Aortic smooth muscle cell (primary cell): ENCODE results near the gene UBTD1. TPM values are rescaled to one million over a fixed set of nuclear protein-coding genes. Genes with fewer than 3 reads are reported as not detected.

Experiments used
- total RNA-seq: library from RNA; depleted of rRNA; stranded (reverse); fragments of >200 nt; gene quantifications from 2 replicates; pipeline ENCODE4 v1.2.3, GENCODE V29; 2014

Gene UBTD1
- total RNA-seq = 22.5 and 22.9 TPM in 2 replicates

DNA sequence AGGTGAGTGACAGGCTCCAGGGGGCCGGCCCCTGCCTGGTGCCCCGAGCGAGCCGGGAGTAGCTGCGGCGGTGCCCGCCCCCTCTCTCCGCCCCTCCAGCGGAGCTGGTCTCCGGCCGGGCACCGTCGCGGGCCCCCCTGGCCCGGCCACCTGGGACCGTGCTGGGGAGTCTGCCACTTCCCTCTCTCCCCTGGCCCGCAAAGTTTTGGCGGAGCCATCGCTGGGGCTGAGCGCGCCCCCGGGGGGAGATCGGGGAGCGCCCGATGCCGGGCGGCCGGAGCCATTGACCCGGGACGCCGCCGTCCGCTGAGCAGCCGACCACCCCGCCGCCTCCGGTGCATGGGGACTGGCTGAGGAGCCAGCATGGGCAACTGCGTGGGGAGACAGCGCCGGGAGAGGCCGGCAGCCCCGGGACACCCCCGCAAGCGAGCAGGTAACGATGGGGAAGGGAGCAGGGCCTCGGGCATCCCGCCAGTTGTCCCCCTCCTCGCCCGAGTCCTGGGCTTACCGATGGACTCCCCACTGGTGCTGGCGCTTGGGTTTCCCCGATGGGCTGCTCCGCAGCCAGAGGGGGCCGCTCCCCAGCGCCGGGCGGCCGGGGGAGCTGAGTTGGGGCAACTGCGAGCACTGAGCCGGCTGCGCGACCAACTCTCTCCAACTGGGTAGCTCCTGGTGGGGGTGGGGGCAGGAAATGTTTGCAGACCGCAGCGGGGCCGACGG lies at the start of gene UBTD1:
TSS of gene UBTD1 (plus strand) at position 84 of the 720 bp plus-strand sequence. CDS start at position 364, 280 bp downstream.

GRCh38 chr10:97498076-97498840 lies 466 bp upstream of the UBTD1 start, which contains the start of gene MMS19:
Gene MMS19 (minus strand): TSS chr10:97498422. CDS start chr10:97498384, 38 bp downstream.

GRCh38 chr10:97572214-97572989 lies 73.7 kb downstream of the UBTD1 start, which contains the start of gene ANKRD2:
Gene ANKRD2 (plus strand): TSS chr10:97572779. CDS start chr10:97572789, 10 bp downstream.

DNA sequence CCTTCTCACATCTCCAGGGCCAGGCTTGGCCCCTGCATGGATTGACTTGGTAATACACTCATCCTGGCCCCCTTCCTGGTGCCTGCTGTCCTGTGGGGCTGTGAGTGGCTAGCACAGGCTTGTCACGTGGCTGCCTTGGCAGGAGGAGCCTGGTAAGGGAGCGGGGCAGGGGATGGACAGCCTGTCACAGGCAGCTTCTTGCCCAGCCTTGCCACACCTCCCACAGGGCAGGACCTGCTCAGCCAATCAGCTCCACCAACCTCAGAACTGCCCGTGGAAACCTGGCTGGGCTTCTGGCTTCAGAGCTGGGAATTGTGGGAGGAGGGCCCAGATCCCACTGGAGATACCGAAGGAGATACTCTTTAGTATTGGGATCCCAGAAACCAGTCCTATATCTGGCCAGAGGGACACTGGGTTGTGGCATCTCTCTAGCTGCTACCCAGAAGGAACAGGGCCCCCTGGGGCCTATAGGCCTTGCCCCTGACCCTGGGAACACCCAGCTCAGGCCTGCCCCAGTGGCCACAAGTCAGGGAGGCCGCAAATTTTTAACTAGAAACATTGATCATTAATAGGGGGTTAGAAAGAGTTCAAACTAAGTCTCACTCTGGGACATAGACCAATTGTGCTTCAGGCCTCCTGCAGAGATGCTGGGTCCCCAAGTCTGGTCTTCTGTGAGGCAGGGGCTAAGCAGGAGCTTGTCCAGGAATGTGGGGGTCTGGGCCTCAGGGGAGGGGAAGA lies 85.5 kb downstream of the UBTD1 start, which contains the start of gene HOGA1:
TSS of gene HOGA1 (plus strand) at position 330 of the 738 bp plus-strand sequence. CDS start at position 645, 315 bp downstream.

DNA sequence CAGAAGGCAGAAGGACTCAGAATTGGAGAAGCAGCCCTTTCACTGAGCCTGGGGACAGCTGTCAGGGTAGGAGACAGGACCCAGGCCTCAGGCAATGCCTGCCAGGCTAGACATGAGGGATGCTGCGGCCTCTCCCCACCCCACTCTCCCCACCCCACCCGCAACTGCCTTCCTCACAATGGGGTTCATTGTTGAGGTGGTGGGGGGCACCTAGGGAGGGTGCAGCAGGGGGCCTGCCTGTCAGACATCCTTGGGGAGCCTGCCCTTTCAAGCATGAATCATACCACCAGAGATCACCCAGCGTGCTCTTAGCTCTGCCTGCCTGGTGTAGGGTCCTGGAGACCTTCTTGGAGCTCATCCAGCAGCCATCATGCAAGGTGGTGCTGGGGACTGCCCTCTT lies 90.8 kb downstream of the UBTD1 start, which contains the start of gene C10orf62:
TSS of gene C10orf62 (plus strand) at position 243 of the 400 bp plus-strand sequence. CDS start 177 bp downstream, outside the sequence.

Other genes starting within 250 kb of the UBTD1 start
- 8.1 and 9.1 TPM in 2 replicates for gene ARHGAP19, start 206.3 kb upstream of the UBTD1 start, total RNA-seq
- gene FRAT1, start 179.7 kb upstream of the UBTD1 start, total RNA-seq = 1.7 and 2.1 TPM in 2 replicates
- gene FRAT2, start 164.2 kb upstream of the UBTD1 start, total RNA-seq = 4.4 and 5.4 TPM in 2 replicates
- 10.1 and 15.7 TPM in 2 replicates for gene RRP12, start 97.6 kb upstream of the UBTD1 start, total RNA-seq
- 224 and 247 TPM in 2 replicates for gene PGAM1, start 72.7 kb upstream of the UBTD1 start, total RNA-seq
- gene EXOSC1, start 52.9 kb upstream of the UBTD1 start, total RNA-seq = 27.9 and 32.0 TPM in 2 replicates
- 35.0 and 38.7 TPM in 2 replicates for gene ZDHHC16, start 52.7 kb upstream of the UBTD1 start, total RNA-seq
- 46.2 and 49.2 TPM in 2 replicates for gene MMS19, start 502 bp upstream of the UBTD1 start, total RNA-seq
- 0.50 and 1.5 TPM in 2 replicates for gene ANKRD2, start 73.9 kb downstream of the UBTD1 start, total RNA-seq
- gene HOGA1, start 85.5 kb downstream of the UBTD1 start, total RNA-seq = 2.5 and 3.3 TPM in 2 replicates
- gene C10orf62, start 90.8 kb downstream of the UBTD1 start, total RNA-seq = 0.12 and 0.13 TPM in 2 replicates
- 7.8 and 10.4 TPM in 2 replicates for gene MORN4, start 134.6 kb downstream of the UBTD1 start, total RNA-seq
- gene PI4K2A, start 141.7 kb downstream of the UBTD1 start, total RNA-seq = 23.3 and 25.0 TPM in 2 replicates
- 12.9 and 19.2 TPM in 2 replicates for gene AVPI1, start 188.3 kb downstream of the UBTD1 start, total RNA-seq
- gene MARVELD1, start 214.8 kb downstream of the UBTD1 start, total RNA-seq = 19.3 and 29.8 TPM in 2 replicates
- gene ZFYVE27, start 238.2 kb downstream of the UBTD1 start, total RNA-seq = 19.9 and 21.7 TPM in 2 replicates